GM19193 (cell line): Measurements from ENCODE around the gene AOX1.

Experiments
- POLR2A ChIP-seq: IDR thresholded peaks from 4 replicates; pipeline ENCODE4 v1.6.1; 2011; ENCODE audit not compliant: insufficient read depth, insufficient read length; ENCODE audit errors: extremely low read depth

Gene AOX1

GRCh38 chr2:200668478-200668877 lies 82.7 kb downstream of the AOX1 start:
- no peak for TF ChIP-seq POLR2A

- TF ChIP-seq POLR2A, result no peak
Measured at GRCh38 chr2:200669308-200669707, 83.5 kb downstream of the AOX1 start.

GRCh38 chr2:200670313-200670712 lies 84.5 kb downstream of the AOX1 start:
- TF ChIP-seq POLR2A, result no peak

- TF ChIP-seq POLR2A, result no peak
Measured at GRCh38 chr2:200670751-200671150, 84.9 kb downstream of the AOX1 start.

GRCh38 chr2:200673191-200673590 lies 87.4 kb downstream of the AOX1 start:
- TF ChIP-seq POLR2A, result no peak

GRCh38 chr2:200674837-200675236 lies 89.0 kb downstream of the AOX1 start:
- TF ChIP-seq POLR2A, result no peak

GRCh38 chr2:200677171-200677570 lies 91.4 kb downstream of the AOX1 start:
- no peak for TF ChIP-seq POLR2A

GRCh38 chr2:200677721-200678532 lies 92.1 kb downstream of the AOX1 start:
- TF ChIP-seq POLR2A, result no peak

GRCh38 chr2:200679127-200679526 lies 93.3 kb downstream of the AOX1 start:
- TF ChIP-seq POLR2A, result no peak

GRCh38 chr2:200679535-200679934 lies 93.7 kb downstream of the AOX1 start:
- TF ChIP-seq POLR2A, result no peak

- TF ChIP-seq POLR2A, result no peak
Measured at GRCh38 chr2:200681697-200682096, 95.9 kb downstream of the AOX1 start.

- TF ChIP-seq POLR2A, result no peak
Measured at GRCh38 chr2:200687922-200688920, 102.4 kb downstream of the AOX1 start.

GRCh38 chr2:200689115-200689514 lies 103.3 kb downstream of the AOX1 start:
- TF ChIP-seq POLR2A, result no peak

- no peak for TF ChIP-seq POLR2A
Measured at GRCh38 chr2:200693836-200694470, 108.1 kb downstream of the AOX1 start.

- no peak for TF ChIP-seq POLR2A
Measured at GRCh38 chr2:200695191-200695590, 109.4 kb downstream of the AOX1 start.

- no peak for TF ChIP-seq POLR2A
Measured at GRCh38 chr2:200695601-200696000, 109.8 kb downstream of the AOX1 start.

- no peak for TF ChIP-seq POLR2A
Measured at GRCh38 chr2:200698217-200698616, 112.4 kb downstream of the AOX1 start.
